IPS-15b (cell line): Measurements from ENCODE around the gene SLC39A12.

ENCODE experiments used
- H3K27me3 ChIP-seq: one replicate; pipeline ENCODE4 v1.6.1; 2013; ENCODE audit warnings: low read length; ENCODE audit not compliant: control insufficient read depth, insufficient read depth
- H3K36me3 ChIP-seq: one replicate; pipeline ENCODE4 v1.6.1; 2013; ENCODE audit warnings: low read length; ENCODE audit not compliant: control insufficient read depth, insufficient read depth
- H3K4me1 ChIP-seq: one replicate; pipeline ENCODE4 v1.6.1; 2013; ENCODE audit warnings: mild to moderate bottlenecking, low read length; ENCODE audit not compliant: control insufficient read depth, insufficient read depth
- H3K4me3 ChIP-seq: one replicate; pipeline ENCODE4 v1.5.1; 2013; ENCODE audit warnings: low read depth, low read length
- H3K9ac ChIP-seq: one replicate; pipeline ENCODE4 v1.6.1; 2013; ENCODE audit warnings: low read depth, mild to moderate bottlenecking, low read length
- H3K9me3 ChIP-seq: one replicate; pipeline ENCODE4 v1.6.1; 2013; ENCODE audit warnings: mild to moderate bottlenecking, low read length; ENCODE audit not compliant: control insufficient read depth, insufficient read depth

The SLC39A12 gene

DNA sequence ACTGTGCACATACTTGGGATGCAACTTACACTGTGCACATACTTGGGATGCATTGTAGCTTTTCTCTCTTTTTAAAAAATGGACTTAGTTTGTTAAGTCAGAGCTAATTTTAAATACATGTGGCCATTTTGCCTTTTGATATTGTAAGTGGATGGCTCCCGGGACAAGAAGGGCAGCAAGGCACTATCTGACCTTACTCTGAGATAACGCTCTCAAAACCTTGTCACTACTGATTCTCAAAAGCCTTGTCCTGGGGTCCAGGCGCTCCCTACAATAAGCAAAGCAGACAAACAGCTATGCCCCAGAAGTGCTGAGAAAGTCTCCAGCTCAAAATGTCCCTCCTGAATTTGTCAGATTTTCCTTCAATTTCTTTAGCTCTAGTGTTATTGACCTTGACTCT, 121.6 kb downstream of the SLC39A12 start:
- no peak overlapping the region for H3K4me3 ChIP-seq
- H3K36me3 ChIP-seq = no peaks in the 10 kb centered on the region
- H3K9ac ChIP-seq = no peak overlapping the region
- peaks cover 2% of the 10 kb centered on the region for H3K4me1 ChIP-seq
- H3K9me3 ChIP-seq = no peaks in the 10 kb centered on the region
- no peaks in the 10 kb centered on the region for H3K27me3 ChIP-seq

DNA sequence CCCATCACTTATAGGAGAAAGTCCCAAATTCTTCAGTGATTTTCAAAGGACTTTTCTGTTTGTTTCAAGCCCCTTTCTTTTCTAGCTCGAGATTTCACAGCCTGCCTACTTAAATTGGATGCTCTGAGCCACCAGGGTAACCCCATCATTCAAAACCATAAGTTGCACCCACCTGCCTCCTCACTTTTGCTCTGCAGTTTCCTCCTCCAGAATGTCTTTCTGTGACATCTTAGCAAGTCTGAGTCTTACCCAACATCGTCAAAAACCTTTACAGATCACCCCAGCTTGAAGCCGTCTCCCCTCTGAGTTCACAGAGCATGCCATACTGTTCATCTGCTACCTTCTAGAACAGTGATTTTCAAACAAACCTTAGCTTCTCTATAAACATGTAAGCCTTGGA, 124.2 kb downstream of the SLC39A12 start:
- Histone ChIP-seq H3K36me3 (no peaks in the 10 kb centered on the region), H3K9ac (no peak overlapping the region), H3K9me3 (no peaks in the 10 kb centered on the region), H3K27me3 (no peaks in the 10 kb centered on the region), H3K4me3 (no peak overlapping the region), H3K4me1 (peaks cover 9% of the 10 kb centered on the region)

DNA sequence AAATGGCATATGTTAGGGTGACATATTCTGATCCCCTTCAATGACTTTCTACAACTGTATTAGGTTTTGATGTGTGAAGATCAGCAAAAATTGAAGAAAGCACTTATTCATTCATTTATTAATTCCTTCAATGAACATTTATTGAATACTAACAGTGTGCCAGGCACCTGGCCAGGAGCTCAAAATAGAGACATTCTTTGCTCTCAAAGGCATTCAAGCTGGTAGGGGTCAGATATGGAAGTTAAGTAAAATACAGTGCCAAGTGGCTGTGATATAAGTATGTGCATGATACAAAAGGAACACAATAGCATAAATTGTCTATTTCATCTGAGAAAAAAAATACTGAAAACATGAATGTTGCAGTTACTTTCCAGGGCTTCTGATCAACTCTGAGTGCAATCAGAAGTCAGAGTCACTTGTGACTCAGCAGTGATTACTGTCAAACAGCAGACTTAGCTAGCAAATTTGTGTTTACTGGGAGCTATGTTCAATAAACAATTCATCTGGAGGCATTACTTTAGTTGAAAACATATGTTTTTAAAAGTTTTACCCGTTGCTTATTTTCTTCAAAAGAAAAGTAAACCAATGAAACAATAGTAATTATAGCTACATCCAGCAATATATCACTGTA, 128.1 kb downstream of the SLC39A12 start:
- Histone ChIP-seq H3K36me3 (no peaks in the 10 kb centered on the region), H3K4me3 (no peak overlapping the region), H3K27me3 (no peaks in the 10 kb centered on the region), H3K9me3 (no peaks in the 10 kb centered on the region), H3K9ac (no peak overlapping the region), H3K4me1 (peaks cover 7% of the 10 kb centered on the region)

DNA sequence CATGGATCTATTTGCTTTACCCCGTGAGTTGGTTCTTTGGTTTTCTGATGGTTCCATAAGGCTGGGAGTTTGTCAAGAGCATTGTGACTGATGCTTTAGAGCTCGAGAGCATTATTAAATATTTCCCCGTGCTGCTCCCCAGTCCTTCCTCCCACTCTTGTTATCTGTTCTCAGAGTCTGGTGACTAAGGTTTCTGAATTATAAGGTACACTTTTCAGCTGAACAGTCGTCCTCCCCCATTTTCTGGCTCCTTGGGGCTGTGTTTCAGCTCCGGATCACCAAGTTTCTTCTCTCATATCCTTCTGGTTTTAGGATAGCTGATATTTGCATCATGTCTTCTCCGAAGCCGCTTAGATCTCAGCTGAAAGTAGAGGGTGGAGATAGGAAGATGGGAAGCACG, 130.7 kb downstream of the SLC39A12 start:
- H3K36me3 ChIP-seq = no peaks in the 10 kb centered on the region
- H3K4me3 ChIP-seq = no peak overlapping the region
- no peak overlapping the region for H3K9ac ChIP-seq
- H3K9me3 ChIP-seq = no peaks in the 10 kb centered on the region
- H3K4me1 ChIP-seq = peaks cover 7% of the 10 kb centered on the region
- no peaks in the 10 kb centered on the region for H3K27me3 ChIP-seq

DNA sequence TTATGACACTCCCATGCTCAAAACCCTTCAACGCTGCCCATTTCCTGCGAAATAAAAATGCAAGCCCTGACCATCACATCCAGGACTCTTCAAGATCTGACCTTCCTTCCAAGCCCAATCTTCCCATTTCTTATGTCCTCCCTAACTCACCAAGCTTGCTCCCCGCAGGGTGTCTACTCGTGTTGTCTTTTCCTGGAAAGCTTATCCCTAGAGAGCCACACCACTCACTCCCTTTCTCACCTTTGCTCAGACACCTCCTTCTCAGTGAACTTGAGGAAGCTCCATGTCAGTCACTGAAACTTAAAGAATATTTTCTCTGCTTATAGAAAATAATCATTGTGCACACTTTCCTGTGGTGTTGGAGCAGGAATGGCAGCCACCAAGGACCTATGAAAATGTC, 134.1 kb downstream of the SLC39A12 start:
- Histone ChIP-seq H3K36me3 (no peaks in the 10 kb centered on the region), H3K4me3 (no peak overlapping the region), H3K27me3 (no peaks in the 10 kb centered on the region), H3K9me3 (no peaks in the 10 kb centered on the region), H3K4me1 (no peaks in the 10 kb centered on the region), H3K9ac (no peak overlapping the region)

DNA sequence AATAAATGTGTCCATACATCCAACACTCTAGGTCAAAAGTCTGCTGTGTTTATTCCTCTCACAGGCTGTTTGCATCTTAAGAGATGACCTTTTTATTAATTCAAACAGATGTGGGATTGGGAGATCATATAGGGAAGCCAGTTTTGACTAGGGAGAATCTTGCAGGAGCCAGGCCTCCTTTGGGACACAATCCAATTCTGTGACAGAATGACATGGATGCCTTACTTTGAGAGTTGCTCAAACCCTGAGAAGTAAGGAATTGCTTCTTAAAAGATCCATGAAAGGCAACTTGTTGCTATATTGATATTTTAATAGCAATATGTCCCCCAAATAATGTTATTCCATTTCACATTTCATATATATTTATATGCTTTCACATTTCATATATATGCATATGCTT, 135.0 kb downstream of the SLC39A12 start:
- Histone ChIP-seq H3K4me3 (no peak overlapping the region), H3K36me3 (no peaks in the 10 kb centered on the region), H3K27me3 (no peaks in the 10 kb centered on the region), H3K9me3 (no peaks in the 10 kb centered on the region), H3K4me1 (no peaks in the 10 kb centered on the region), H3K9ac (no peak overlapping the region)

DNA sequence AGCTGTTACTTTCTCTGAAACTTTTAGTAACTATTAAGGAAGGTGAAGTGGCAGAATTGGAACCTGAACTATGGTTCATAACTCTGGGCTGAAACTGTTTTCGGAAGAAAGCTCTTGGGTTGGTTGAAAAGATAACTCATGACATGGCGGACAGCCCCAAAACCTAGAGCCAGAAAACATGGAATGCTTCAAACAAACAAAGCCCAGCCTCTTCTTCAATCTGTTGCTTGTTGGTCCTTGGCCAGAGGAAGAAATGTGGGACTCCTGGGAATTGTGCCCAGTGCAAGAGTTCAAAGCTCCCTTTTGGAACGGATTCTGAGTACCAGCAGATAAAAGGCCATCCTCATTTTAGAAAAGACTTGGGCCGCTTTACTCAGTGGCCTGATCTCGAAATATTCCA, 135.6 kb downstream of the SLC39A12 start:
- no peak overlapping the region for H3K9ac ChIP-seq
- H3K4me1 ChIP-seq = no peaks in the 10 kb centered on the region
- no peaks in the 10 kb centered on the region for H3K36me3 ChIP-seq
- H3K27me3 ChIP-seq = no peaks in the 10 kb centered on the region
- no peaks in the 10 kb centered on the region for H3K9me3 ChIP-seq
- H3K4me3 ChIP-seq = no peak overlapping the region
